SK-N-SH treated with all-trans-retinoic acid at 6 μM for 48 hours (cell line): ENCODE measurements around the gene FBXO3.

Experiments
- ARNTL ChIP-seq: fragments of 450-650 bp; formaldehyde crosslinking; IDR thresholded peaks from 2 replicates; pipeline ENCODE4 v1.5.0; 2020; ENCODE audit warnings: low read depth, mild to moderate bottlenecking, moderate library complexity, borderline replicate concordance
- CSDC2 ChIP-seq: fragments of 250-450 bp; sonication (Bioruptor Pico); IDR thresholded peaks from 2 replicates; pipeline ENCODE4 v1.5.0; 2020; ENCODE audit warnings: mild to moderate bottlenecking, moderate library complexity
- ESRRG ChIP-seq: fragments of 250-450 bp; sonication (Bioruptor Pico); IDR thresholded peaks from 2 replicates; pipeline ENCODE4 v1.6.1; 2021; ENCODE audit warnings: mild to moderate bottlenecking
- GLIS3 ChIP-seq: fragments of 250-450 bp; sonication (Bioruptor Pico); IDR thresholded peaks from 2 replicates; pipeline ENCODE4 v1.5.0; 2020; ENCODE audit warnings: mild to moderate bottlenecking, moderate library complexity
- ISL1 ChIP-seq: fragments of 250-450 bp; sonication (Bioruptor Pico); IDR thresholded peaks from 2 replicates; pipeline ENCODE4 v2.1.2; 2022; ENCODE audit warnings: mild to moderate bottlenecking, moderate library complexity
- PATZ1 ChIP-seq: fragments of 250-450 bp; sonication (Bioruptor Pico); IDR thresholded peaks from 2 replicates; pipeline ENCODE4 v1.8.0; 2020; ENCODE audit warnings: mild to moderate bottlenecking, moderate library complexity, borderline replicate concordance
- PPARA ChIP-seq: fragments of 250-450 bp; sonication (Bioruptor Pico); IDR thresholded peaks from 2 replicates; pipeline ENCODE4 v1.5.0; 2020; ENCODE audit warnings: mild to moderate bottlenecking, borderline replicate concordance
- RARB ChIP-seq: fragments of 250-450 bp; sonication (Bioruptor Pico); IDR thresholded peaks from 2 replicates; pipeline ENCODE4 v1.8.0; 2021; ENCODE audit warnings: mild to moderate bottlenecking, moderate library complexity
- ZFP3 ChIP-seq: fragments of 250-450 bp; sonication (Bioruptor Pico); IDR thresholded peaks from 2 replicates; pipeline ENCODE4 v1.5.0; 2020; ENCODE audit warnings: mild to moderate bottlenecking, moderate library complexity
- ZNF70 ChIP-seq: fragments of 450-650 bp; formaldehyde crosslinking; IDR thresholded peaks from 2 replicates; pipeline ENCODE4 v1.5.0; 2020; ENCODE audit warnings: mild to moderate bottlenecking, moderate library complexity
- TF ChIP-seq, protein P1 (sequence below): fragments of 250-450 bp; sonication (Bioruptor Pico); IDR thresholded peaks from 2 replicates; pipeline ENCODE4 v1.5.1; 2020; ENCODE audit warnings: low read depth, mild to moderate bottlenecking, moderate library complexity
- TF ChIP-seq, protein P2 (sequence below): fragments of 250-450 bp; sonication (Bioruptor Pico); IDR thresholded peaks from 2 replicates; pipeline ENCODE4 v1.5.0; 2020; ENCODE audit warnings: mild to moderate bottlenecking, moderate library complexity

GRCh38 chr11:33725496-33725895, 48.8 kb downstream of the FBXO3 start:
- TF ChIP-seq PATZ1, result no peak
- TF ChIP-seq, protein P1, sequence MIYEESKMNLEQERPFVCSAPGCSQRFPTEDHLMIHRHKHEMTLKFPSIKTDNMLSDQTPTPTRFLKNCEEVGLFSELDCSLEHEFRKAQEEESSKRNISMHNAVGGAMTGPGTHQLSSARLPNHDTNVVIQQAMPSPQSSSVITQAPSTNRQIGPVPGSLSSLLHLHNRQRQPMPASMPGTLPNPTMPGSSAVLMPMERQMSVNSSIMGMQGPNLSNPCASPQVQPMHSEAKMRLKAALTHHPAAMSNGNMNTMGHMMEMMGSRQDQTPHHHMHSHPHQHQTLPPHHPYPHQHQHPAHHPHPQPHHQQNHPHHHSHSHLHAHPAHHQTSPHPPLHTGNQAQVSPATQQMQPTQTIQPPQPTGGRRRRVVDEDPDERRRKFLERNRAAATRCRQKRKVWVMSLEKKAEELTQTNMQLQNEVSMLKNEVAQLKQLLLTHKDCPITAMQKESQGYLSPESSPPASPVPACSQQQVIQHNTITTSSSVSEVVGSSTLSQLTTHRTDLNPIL (CRISPR knock-in tag), result no peak
- no peak for TF ChIP-seq ARNTL (CRISPR knock-in tag)
- TF ChIP-seq ISL1 (CRISPR knock-in tag), result no peak
- TF ChIP-seq GLIS3, result no peak
- TF ChIP-seq CSDC2, result no peak
- no peak for TF ChIP-seq ZNF70 (CRISPR knock-in tag)
- TF ChIP-seq PPARA (CRISPR knock-in tag), result no peak
- no peak for TF ChIP-seq ZFP3 (CRISPR knock-in tag)
- TF ChIP-seq ESRRG, result no peak
- no peak for TF ChIP-seq RARB (CRISPR knock-in tag)
- TF ChIP-seq, protein P2, sequence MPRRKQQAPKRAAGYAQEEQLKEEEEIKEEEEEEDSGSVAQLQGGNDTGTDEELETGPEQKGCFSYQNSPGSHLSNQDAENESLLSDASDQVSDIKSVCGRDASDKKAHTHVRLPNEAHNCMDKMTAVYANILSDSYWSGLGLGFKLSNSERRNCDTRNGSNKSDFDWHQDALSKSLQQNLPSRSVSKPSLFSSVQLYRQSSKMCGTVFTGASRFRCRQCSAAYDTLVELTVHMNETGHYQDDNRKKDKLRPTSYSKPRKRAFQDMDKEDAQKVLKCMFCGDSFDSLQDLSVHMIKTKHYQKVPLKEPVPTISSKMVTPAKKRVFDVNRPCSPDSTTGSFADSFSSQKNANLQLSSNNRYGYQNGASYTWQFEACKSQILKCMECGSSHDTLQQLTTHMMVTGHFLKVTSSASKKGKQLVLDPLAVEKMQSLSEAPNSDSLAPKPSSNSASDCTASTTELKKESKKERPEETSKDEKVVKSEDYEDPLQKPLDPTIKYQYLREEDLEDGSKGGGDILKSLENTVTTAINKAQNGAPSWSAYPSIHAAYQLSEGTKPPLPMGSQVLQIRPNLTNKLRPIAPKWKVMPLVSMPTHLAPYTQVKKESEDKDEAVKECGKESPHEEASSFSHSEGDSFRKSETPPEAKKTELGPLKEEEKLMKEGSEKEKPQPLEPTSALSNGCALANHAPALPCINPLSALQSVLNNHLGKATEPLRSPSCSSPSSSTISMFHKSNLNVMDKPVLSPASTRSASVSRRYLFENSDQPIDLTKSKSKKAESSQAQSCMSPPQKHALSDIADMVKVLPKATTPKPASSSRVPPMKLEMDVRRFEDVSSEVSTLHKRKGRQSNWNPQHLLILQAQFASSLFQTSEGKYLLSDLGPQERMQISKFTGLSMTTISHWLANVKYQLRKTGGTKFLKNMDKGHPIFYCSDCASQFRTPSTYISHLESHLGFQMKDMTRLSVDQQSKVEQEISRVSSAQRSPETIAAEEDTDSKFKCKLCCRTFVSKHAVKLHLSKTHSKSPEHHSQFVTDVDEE, result no peak
